Peyer's patch (tissue), 4 donors: ENCODE results near the gene SLC35B1. TPM values are rescaled to one million over a fixed set of nuclear protein-coding genes. Genes with fewer than 3 reads are reported as not detected.

ENCODE experiments used
- DNase-seq, 3 donors: peaks; one replicate each; pipeline ENCODE4 v3.0.0-alpha.2; 2017 to 2019
- H3K27ac ChIP-seq, 4 donors: fragments of 200-600 bp; sonication (generic); one replicate each; pipeline ENCODE4 v1.5.1; 2016 to 2019
- H3K27me3 ChIP-seq, 2 donors: fragments of 200-600 bp; sonication (generic); one replicate each; pipeline ENCODE4 v1.5.1; 2019
- H3K36me3 ChIP-seq, 3 donors: fragments of 200-600 bp; sonication (generic); one replicate each; pipeline ENCODE4 v1.5.1; 2016 to 2019
- H3K4me1 ChIP-seq, 4 donors: fragments of 200-600 bp; sonication (generic); one replicate each; pipeline ENCODE4 v1.5.1; 2016 to 2019
- H3K4me3 ChIP-seq, 4 donors: fragments of 200-600 bp; sonication (generic); 1 replicate in 3 of 4; 2 replicates in 1 of 4; pipeline ENCODE4 v1.5.1; 2016 to 2019; ENCODE audit warnings: mild to moderate bottlenecking in 1 of 4
- H3K9me3 ChIP-seq, 4 donors: fragments of 200-600 bp; sonication (generic); one replicate each; pipeline ENCODE4 v1.5.1; 2016 to 2019; ENCODE audit warnings: mild to moderate bottlenecking in 1 of 4
- CTCF ChIP-seq, 6 experiments: fragments of 450-650 bp in 4 of 6; fragments of 200-600 bp in 2 of 6; sonication (generic) in 1 of 6; IDR thresholded peaks; one replicate each; pipeline ENCODE4 v1.5.1; 2017 to 2019; ENCODE audit warnings: antibody characterized with exemption in 6 of 6, mild to moderate bottlenecking in 3 of 6, moderate library complexity in 1 of 6
- POLR2A ChIP-seq, 2 donors: fragments of 450-650 bp; IDR thresholded peaks; one replicate each; pipeline ENCODE4 v1.5.1; 2017; ENCODE audit warnings: antibody characterized with exemption in 2 of 2, mild to moderate bottlenecking in 2 of 2, moderate library complexity in 2 of 2
- total RNA-seq, 4 donors: library from RNA; depleted of rRNA; stranded (reverse); fragments of >200 nt; gene quantifications; one replicate each; pipeline ENCODE4 v1.1.0, GENCODE V29; 2016

SLC35B1 gene
- total RNA-seq, 4 donors from 2014 or later, result 42.1 to 115 (median 78.2) TPM

- Histone ChIP-seq H3K27ac (peak overlapping the region in 2 of 4 donors; percentile 0 to 19), H3K36me3 (peaks cover 0 to 11% (median 0%) of the 10 kb centered on the region in 3 donors), H3K4me3 (no peak overlapping the region), H3K4me1 (peaks cover 0 to 4% (median 0%) of the 10 kb centered on the region in 4 donors), H3K27me3 (no peaks in the 10 kb centered on the region), H3K9me3 (no peaks in the 10 kb centered on the region)
- DNase-seq, result no peak
- TF ChIP-seq CTCF (IDR thresholded peaks at IDR 0.05), result no peak
- TF ChIP-seq POLR2A (IDR thresholded peaks at IDR 0.05), result no peak
Measured at GRCh38 chr17:49695698-49696232, 12.0 kb downstream of the SLC35B1 start.

GRCh38 chr17:49694847-49695697, 12.7 kb downstream of the SLC35B1 start:
- Histone ChIP-seq H3K4me1 (peaks cover 0 to 4% (median 0%) of the 10 kb centered on the region in 4 donors), H3K9me3 (no peaks in the 10 kb centered on the region), H3K27me3 (no peaks in the 10 kb centered on the region), H3K36me3 (peaks cover 0 to 5% (median 0%) of the 10 kb centered on the region in 3 donors), H3K4me3 (no peak overlapping the region), H3K27ac (peak overlapping the region in 1 of 4 donors; percentile 19)
- DNase-seq, result peak; percentile 72 to 90 (median 85)
- TF ChIP-seq CTCF (IDR thresholded peaks at IDR 0.05) (peak; percentile 84 to 92 (median 88)), POLR2A (IDR thresholded peaks at IDR 0.05) (no peak)

GRCh38 chr17:49692751-49693150, 15.0 kb downstream of the SLC35B1 start:
- Histone ChIP-seq H3K4me1 (peaks cover 0 to 11% (median 4%) of the 10 kb centered on the region in 4 donors), H3K27ac (peak overlapping the region in 1 of 4 donors; percentile 76), H3K9me3 (no peaks in the 10 kb centered on the region), H3K27me3 (no peaks in the 10 kb centered on the region), H3K36me3 (no peaks in the 10 kb centered on the region), H3K4me3 (no peak overlapping the region)
- peak in 1 of 3 donors; percentile 25 for DNase-seq
- TF ChIP-seq CTCF (IDR thresholded peaks at IDR 0.05) (no peak), POLR2A (IDR thresholded peaks at IDR 0.05) (no peak)

GRCh38 chr17:49691677-49692191, 16.0 kb downstream of the SLC35B1 start:
- no peaks in the 10 kb centered on the region for H3K36me3 ChIP-seq
- H3K27ac ChIP-seq, result peak overlapping the region in 2 of 4 donors; percentile 26 to 76
- no peaks in the 10 kb centered on the region for H3K9me3 ChIP-seq
- no peak overlapping the region for H3K4me3 ChIP-seq
- H3K4me1 ChIP-seq, result peaks cover 0 to 11% (median 6%) of the 10 kb centered on the region in 4 donors
- peak in 1 of 3 donors; percentile 13 for DNase-seq
- no peaks in the 10 kb centered on the region for H3K27me3 ChIP-seq
- TF ChIP-seq CTCF (IDR thresholded peaks at IDR 0.05) (no peak), POLR2A (IDR thresholded peaks at IDR 0.05) (no peak)

- Histone ChIP-seq H3K27ac (peak overlapping the region in 2 of 4 donors; percentile 26 to 76), H3K9me3 (no peaks in the 10 kb centered on the region), H3K4me3 (no peak overlapping the region), H3K27me3 (no peaks in the 10 kb centered on the region), H3K36me3 (no peaks in the 10 kb centered on the region), H3K4me1 (peaks cover 0 to 11% (median 6%) of the 10 kb centered on the region in 4 donors)
- peak in 1 of 3 donors; percentile 39 for DNase-seq
- TF ChIP-seq POLR2A (IDR thresholded peaks at IDR 0.05) (no peak), CTCF (IDR thresholded peaks at IDR 0.05) (no peak)
Measured at GRCh38 chr17:49691086-49691676, 16.6 kb downstream of the SLC35B1 start.
